Loucy (cell line): Measurements from ENCODE around the gene SUMO1.

Source experiments
- CTCF ChIP-seq: fragments of 200-600 bp; sonication (generic); conservative IDR thresholded peaks from 2 replicates; pipeline ENCODE4 v1.5.1; 2014; ENCODE audit warnings: mild to moderate bottlenecking, antibody characterized with exemption, low read length
- EZH2phosphoT487 ChIP-seq: fragments of 200-600 bp; IDR thresholded peaks from 2 replicates; pipeline ENCODE4 v1.6.1; 2018; ENCODE audit warnings: antibody characterized with exemption, mild to moderate bottlenecking, moderate library complexity, borderline replicate concordance

GRCh38 chr2:202193881-202194353 lies 44.5 kb downstream of the SUMO1 start:
- TF ChIP-seq CTCF: no peak
- TF ChIP-seq EZH2phosphoT487: no peak
